ENCODE data around the gene ABCA8.
"Not testable (repeated sequence)": the region's sequence is repeated elsewhere in the genome, so short reads cannot be mapped to it uniquely, and the experiment has no call there.

The ABCA8 gene, protein sequence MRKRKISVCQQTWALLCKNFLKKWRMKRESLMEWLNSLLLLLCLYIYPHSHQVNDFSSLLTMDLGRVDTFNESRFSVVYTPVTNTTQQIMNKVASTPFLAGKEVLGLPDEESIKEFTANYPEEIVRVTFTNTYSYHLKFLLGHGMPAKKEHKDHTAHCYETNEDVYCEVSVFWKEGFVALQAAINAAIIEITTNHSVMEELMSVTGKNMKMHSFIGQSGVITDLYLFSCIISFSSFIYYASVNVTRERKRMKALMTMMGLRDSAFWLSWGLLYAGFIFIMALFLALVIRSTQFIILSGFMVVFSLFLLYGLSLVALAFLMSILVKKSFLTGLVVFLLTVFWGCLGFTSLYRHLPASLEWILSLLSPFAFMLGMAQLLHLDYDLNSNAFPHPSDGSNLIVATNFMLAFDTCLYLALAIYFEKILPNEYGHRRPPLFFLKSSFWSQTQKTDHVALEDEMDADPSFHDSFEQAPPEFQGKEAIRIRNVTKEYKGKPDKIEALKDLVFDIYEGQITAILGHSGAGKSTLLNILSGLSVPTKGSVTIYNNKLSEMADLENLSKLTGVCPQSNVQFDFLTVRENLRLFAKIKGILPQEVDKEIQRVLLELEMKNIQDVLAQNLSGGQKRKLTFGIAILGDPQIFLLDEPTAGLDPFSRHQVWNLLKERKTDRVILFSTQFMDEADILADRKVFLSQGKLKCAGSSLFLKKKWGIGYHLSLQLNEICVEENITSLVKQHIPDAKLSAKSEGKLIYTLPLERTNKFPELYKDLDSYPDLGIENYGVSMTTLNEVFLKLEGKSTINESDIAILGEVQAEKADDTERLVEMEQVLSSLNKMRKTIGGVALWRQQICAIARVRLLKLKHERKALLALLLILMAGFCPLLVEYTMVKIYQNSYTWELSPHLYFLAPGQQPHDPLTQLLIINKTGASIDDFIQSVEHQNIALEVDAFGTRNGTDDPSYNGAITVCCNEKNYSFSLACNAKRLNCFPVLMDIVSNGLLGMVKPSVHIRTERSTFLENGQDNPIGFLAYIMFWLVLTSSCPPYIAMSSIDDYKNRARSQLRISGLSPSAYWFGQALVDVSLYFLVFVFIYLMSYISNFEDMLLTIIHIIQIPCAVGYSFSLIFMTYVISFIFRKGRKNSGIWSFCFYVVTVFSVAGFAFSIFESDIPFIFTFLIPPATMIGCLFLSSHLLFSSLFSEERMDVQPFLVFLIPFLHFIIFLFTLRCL (N-terminal part only)

DNA sequence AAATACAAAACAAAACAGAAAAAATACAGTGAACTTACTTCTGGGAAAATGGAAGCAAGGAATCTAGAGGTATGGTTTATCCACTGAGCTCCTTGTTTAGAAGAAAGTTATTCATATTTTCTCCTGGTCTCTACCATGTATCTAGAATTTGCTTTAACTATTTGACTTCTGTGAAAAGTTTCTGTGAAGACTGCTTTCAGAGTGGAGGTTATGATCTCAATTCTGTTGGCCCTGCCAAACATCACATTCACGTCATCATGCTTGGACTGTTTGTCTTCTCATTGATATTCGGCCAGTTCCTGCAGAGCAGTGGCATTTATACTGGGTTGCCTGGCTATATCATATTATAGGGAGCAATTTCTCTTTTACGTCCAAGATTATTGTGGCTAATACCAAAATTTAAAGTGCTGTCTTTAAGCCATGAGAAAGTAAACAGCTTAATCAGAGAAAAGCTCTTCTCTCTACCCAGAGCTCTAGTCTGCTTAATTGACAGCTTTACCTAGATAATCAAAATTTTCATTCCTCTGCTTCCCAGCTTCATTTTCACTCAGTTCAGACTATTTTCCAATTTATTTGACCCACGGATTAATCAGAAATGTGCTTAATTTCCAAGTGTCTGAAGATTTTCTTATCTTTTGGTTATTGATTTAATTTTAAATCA lies at the start of gene ABCA8:
Gene ABCA8, minus strand, starts transcription at position 212 of the 661 bp plus-strand sequence. CDS start 13,358 bp downstream, outside the sequence.
- no peak for DNase-seq (ENCODE audit: low read depth)

- DNase-seq (ENCODE audit: low read depth): not testable (repeated sequence)
Measured at GRCh38 chr17:69004759-69005158, 49.6 kb upstream of the ABCA8 start.

GRCh38 chr17:68999743-69000142 lies 44.6 kb upstream of the ABCA8 start:
- DNase-seq (ENCODE audit: low read depth): not testable (repeated sequence)

GRCh38 chr17:68993112-68993511 lies 37.9 kb upstream of the ABCA8 start:
- DNase-seq (ENCODE audit: low read depth): no peak

GRCh38 chr17:68987966-68988365 lies 32.8 kb upstream of the ABCA8 start:
- DNase-seq (ENCODE audit: low read depth): no peak

GRCh38 chr17:68981288-68981687 lies 26.1 kb upstream of the ABCA8 start:
- DNase-seq (ENCODE audit: low read depth): no peak

DNA sequence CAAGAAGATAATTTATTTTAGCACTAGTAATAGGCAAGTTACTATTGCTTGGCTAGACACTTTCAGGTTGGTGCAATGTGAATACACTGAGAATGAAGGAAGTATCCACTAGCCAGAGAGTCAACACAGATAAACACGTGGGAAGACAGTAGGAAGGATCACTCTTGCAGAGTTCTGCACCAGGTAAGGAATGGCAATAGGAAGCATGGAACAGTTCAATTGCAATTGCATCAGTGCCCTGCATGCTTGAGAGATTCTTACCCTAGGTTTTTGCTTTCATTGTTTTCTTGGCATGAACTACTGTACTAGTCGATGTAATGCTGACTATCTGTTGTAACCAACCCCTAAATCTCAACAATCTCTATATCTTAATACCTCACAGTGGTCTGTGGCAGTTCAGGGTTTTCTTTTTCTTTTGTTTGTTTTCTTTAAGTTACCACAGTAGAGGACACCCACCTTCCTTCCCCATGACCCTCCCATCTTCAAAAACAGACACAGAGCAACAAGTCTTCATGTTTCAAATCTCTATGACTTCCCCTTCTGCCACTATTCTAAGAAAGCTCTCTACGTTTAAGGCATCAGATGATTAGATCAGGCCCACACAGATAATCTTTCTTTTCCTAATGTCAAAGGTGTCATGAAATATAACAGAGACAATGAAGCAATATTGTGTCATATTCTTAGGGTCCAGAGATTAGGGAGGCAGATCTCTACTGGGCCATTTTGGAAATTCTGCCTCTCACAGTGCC lies 18.1 kb upstream of the ABCA8 start:
- no peak for DNase-seq (ENCODE audit: low read depth)

GRCh38 chr17:68972119-68972704 lies 17.0 kb upstream of the ABCA8 start:
- no peak for DNase-seq (ENCODE audit: low read depth)

GRCh38 chr17:68969101-68969500 lies 13.9 kb upstream of the ABCA8 start:
- DNase-seq (ENCODE audit: low read depth): no peak

DNA sequence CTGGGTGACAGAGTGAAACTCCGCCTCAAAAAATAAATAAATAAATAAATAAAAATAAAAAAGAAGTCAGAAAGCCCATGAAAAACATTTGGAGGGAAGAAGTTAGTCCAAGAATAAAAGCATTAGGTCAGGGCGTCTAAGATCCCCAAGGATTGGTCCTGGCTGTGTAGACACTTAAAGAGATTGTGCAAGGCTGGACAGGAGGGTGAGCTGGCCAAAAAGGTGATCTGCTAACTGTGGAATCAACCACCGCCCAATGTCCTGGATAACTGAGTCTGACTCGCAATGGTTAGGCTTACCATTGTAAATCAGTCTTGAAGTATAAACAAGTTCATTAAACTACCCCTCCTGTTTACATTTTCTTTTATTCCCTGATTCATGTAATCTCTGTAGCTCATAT lies 8.8 kb upstream of the ABCA8 start:
- DNase-seq (ENCODE audit: low read depth): no peak

DNA sequence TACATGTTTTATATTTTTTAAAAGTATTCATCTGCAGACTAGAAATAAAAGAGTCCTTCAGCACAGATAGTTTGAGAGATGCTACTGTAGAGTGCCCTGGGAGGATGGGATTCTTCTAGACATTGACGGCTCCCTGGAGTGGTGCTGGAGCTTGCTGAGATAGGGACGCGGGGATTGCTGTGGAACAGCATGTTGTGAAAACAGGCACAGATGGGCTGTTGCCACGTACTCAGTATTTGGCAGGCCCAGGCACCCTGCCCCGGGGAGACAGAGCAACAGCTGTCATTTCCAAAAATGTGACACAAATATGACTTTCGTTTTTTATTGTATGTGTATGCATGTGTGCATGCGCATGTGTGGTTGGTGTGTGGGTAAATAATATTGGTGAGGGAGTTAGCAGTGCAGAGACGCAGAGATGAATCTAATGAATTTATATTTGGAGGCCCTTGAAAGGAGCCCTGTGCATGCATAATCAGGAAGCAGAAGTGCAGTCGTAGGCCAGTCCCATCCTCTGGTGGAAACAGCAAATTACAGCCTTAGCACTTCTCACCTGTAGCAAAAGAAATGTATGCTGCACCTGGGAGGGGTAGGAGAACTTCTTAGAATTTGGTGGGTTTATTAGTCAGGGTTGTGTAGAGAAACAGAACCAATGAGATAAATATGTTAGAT lies 6.2 kb upstream of the ABCA8 start:
- no peak for DNase-seq (ENCODE audit: low read depth)

DNA sequence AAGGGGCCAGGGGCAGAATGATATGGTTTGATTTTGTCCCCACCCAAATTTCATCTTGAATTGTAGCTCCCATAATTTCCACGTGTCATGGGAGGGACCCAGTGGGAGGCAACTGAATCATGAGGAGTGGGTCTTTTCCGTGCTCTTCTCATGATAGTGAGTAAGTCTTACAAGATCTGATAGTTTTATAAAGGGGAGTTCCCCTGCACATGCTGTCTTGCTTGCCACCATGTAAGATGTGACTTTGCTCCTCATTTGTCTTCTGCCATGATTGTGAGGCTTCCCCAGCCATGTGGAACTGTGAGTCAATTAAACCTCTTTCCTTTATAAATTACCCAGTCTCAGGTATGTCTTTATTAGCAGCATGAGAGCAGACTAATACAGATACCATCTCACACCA lies 3.9 kb upstream of the ABCA8 start:
- DNase-seq (ENCODE audit: low read depth): not testable (repeated sequence)

- DNase-seq (ENCODE audit: low read depth): no peak
Measured at GRCh38 chr17:68957944-68958343, 2.8 kb upstream of the ABCA8 start.

DNA sequence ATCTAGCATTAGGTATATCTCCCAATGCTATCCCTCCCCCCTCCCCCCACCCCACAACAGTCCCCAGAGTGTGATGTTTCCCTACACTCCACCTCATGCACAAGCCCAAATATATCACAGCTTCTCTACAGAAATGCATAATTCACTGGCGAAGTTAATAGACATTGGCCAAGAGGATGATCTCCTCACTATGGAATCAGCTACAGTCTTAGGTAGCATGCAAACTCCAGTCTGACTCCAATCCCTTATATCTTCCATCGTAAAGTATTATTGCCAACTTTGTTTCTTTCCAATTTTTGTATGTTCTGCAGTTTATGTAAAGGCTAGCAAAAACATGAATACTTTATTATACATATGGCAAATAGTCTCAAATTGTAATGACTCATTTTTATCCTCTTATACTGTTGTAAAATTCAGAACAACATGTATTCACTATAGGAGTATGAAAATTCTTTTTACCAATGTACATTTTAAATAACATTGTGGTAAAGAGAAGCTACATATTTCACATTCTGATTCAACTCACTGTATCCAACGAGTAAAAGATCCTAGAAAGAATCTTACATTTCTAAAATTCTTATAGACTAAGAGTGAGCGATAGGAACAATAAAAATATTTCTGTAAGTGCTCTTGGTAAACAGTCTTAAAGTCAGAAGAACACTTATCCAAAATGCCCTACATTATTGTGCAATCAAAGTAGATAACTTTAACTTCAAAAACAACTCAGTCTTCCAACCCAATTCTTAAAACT lies 871 bp downstream of the ABCA8 start:
- no peak for DNase-seq (ENCODE audit: low read depth)

- no peak for DNase-seq (ENCODE audit: low read depth)
Measured at GRCh38 chr17:68953340-68953997, 1.7 kb downstream of the ABCA8 start.

DNA sequence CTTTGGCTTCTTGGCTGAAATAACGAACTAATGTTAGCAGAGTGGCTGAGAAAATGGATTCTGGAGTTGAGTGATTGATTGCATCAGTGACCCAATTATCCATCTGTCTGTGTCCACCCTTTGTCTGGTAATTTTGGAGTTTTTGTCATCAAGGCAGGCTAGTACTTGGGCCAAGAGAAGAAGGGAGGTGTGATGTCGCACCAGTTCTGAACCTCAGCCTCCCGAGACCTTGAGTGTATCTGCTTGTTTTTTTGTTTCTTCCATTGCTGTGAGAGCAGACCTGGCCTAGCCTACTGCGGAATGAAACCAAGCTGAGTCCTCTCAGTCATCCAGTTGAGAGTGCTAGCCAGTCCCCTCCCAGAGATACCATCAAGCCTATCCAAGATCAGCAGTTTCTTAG lies 4.5 kb downstream of the ABCA8 start:
- no peak for DNase-seq (ENCODE audit: low read depth)

DNA sequence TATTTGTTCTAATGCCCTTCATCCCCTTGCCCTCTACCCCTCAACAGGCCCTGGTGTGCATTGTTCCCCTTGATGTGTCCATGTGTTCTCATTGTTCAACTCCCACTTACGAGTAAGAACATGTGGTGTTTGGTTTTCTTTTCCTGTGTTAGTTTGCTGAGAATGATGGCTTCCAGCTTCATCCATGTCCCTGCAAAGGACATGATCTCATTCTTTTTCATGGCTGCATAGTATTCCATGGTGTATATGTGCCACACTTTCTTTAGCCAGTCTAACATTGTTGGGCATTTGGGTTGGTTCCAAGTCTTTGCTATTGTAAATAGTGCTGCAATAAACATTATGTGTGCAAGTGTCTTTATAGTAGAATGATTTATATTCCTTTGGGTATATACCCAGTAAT lies 7.3 kb downstream of the ABCA8 start:
- not testable (repeated sequence) for DNase-seq (ENCODE audit: low read depth)

DNA sequence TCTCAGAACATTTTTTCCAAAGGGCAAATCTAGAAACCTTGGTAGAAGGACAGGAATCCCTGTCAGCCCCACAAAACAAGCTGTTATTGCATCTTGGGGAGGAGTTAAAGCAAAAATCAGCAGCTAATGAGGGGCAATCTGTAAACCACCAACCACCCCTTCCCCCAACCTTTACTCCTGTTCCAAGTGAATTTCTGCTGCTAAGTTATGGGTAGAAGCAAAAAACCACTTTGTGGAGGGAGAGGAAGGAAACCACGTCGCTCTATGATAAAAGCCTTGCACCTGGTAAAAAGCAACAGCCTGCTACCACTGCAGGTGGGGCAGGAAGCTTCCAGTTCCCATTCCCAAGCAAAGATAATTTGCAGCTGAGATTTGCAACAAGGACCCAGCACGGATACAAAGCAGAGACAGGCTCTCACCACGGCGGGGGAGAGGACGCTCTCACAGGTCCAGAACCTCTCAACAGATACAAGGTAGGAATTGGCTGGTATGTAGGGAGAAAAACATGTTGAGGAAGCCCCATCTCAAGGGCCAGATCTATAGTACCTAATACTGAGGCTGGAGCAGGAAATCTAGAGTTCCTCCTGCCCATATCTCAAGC lies 10.7 kb downstream of the ABCA8 start:
- no peak for DNase-seq (ENCODE audit: low read depth)
